Measurements from ENCODE around the gene REG4.

Gene REG4

DNA sequence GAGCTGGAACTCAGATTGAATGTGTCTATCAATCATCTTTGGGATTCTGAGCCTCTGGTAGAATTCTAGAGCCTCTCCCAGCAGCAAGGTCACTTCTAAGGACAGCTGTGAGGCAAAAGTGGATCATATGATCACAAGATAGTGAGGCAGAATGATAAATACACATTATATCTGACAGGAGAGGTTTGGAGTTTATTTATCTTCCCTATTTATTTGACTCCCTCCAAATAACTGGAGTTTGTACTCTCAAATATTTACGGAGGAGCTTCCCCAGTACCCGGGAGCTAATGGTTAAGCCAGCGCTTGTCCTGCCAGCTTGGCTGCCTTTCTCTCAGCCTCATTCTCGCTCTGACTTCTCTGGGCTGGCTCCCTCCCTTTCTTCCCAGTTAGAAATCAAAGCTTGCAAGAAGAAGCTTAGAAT is 44.9 kb downstream of the REG4 start:
- Histone ChIP-seq H3K27me3 (ENCODE audit: insufficient read depth, low read depth) (no peaks in the 10 kb centered on the region), H3K4me1 (ENCODE audit: low read depth, poor library complexity, severe bottlenecking) (no peaks in the 10 kb centered on the region), H2AFZ (ENCODE audit: low read depth) (no peak overlapping the region), H3K9ac (no peak overlapping the region), H3K4me3 (IDR thresholded peaks at IDR 0.05; ENCODE audit: insufficient read depth, low read depth, low read length) (no peak overlapping the region), H3K4me2 (no peak overlapping the region), H3K79me2 (ENCODE audit: insufficient read depth, low read depth) (no peaks in the 10 kb centered on the region), H3K36me3 (ENCODE audit: insufficient read depth) (no peaks in the 10 kb centered on the region), H3K27ac (no peak overlapping the region), H4K20me1 (ENCODE audit: insufficient read depth) (no peaks in the 10 kb centered on the region)
- TF ChIP-seq, protein P1, sequence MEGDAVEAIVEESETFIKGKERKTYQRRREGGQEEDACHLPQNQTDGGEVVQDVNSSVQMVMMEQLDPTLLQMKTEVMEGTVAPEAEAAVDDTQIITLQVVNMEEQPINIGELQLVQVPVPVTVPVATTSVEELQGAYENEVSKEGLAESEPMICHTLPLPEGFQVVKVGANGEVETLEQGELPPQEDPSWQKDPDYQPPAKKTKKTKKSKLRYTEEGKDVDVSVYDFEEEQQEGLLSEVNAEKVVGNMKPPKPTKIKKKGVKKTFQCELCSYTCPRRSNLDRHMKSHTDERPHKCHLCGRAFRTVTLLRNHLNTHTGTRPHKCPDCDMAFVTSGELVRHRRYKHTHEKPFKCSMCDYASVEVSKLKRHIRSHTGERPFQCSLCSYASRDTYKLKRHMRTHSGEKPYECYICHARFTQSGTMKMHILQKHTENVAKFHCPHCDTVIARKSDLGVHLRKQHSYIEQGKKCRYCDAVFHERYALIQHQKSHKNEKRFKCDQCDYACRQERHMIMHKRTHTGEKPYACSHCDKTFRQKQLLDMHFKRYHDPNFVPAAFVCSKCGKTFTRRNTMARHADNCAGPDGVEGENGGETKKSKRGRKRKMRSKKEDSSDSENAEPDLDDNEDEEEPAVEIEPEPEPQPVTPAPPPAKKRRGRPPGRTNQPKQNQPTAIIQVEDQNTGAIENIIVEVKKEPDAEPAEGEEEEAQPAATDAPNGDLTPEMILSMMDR (conservative IDR thresholded peaks at IDR 0.05; ENCODE audit: low read depth, low read length), result no peak

DNA sequence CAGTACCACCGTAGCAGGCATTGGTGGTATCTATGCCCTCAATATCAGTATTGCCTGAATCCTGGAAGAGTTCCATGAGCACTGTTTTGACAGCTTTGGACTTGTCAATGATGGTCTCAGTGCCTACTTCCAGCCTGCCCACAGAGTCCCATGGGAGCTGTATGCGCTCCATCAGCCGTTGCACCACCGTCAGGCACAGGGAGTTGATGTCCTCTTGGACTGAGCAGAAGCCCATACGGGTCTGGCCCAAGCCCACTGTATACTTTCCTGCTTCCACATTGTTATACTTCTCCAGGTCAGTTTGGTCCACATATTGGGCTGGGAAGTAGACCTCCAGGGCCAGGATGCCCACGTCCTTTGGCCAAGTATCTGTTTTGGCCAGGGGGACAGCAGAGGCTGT is 47.0 kb downstream of the REG4 start:
- no peak overlapping the region for H2AFZ ChIP-seq (ENCODE audit: low read depth)
- TF ChIP-seq, protein P1 (conservative IDR thresholded peaks at IDR 0.05; ENCODE audit: low read depth, low read length), result no peak
- no peak overlapping the region for H3K4me2 ChIP-seq
- no peaks in the 10 kb centered on the region for H3K36me3 ChIP-seq (ENCODE audit: insufficient read depth)
- no peak overlapping the region for H3K27ac ChIP-seq
- H3K79me2 ChIP-seq (ENCODE audit: insufficient read depth, low read depth), result no peaks in the 10 kb centered on the region
- no peaks in the 10 kb centered on the region for H3K27me3 ChIP-seq (ENCODE audit: insufficient read depth, low read depth)
- peaks cover 5% of the 10 kb centered on the region for H3K4me1 ChIP-seq (ENCODE audit: low read depth, poor library complexity, severe bottlenecking)
- H3K4me3 ChIP-seq (IDR thresholded peaks at IDR 0.05; ENCODE audit: insufficient read depth, low read depth, low read length), result no peak overlapping the region
- no peaks in the 10 kb centered on the region for H4K20me1 ChIP-seq (ENCODE audit: insufficient read depth)
- no peak overlapping the region for H3K9ac ChIP-seq

DNA sequence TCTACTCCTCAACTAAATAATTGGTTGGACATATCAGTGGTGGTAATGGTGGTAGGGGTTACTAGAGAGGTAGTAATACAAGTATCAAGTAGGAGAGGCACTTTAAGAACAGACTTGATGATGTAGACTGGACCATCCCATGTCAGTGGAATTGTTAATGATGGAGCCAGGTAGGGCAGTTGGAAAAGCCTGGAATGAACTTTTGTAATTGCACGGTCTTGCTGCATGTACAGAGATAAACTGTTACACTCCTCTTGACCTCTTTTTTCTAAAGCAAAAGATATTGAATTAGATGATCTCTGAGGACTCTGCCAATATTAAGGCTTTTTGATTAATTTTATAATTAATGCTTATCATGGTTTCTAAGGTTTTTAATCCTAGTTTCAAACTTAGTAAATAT is 48.3 kb downstream of the REG4 start:
- no peaks in the 10 kb centered on the region for H3K79me2 ChIP-seq (ENCODE audit: insufficient read depth, low read depth)
- H2AFZ ChIP-seq (ENCODE audit: low read depth), result no peak overlapping the region
- no peak overlapping the region for H3K4me2 ChIP-seq
- peaks cover 18% of the 10 kb centered on the region for H3K4me1 ChIP-seq (ENCODE audit: low read depth, poor library complexity, severe bottlenecking)
- no peaks in the 10 kb centered on the region for H3K36me3 ChIP-seq (ENCODE audit: insufficient read depth)
- H4K20me1 ChIP-seq (ENCODE audit: insufficient read depth), result no peaks in the 10 kb centered on the region
- H3K4me3 ChIP-seq (IDR thresholded peaks at IDR 0.05; ENCODE audit: insufficient read depth, low read depth, low read length), result no peak overlapping the region
- H3K27ac ChIP-seq, result no peak overlapping the region
- TF ChIP-seq, protein P1 (conservative IDR thresholded peaks at IDR 0.05; ENCODE audit: low read depth, low read length), result no peak
- H3K9ac ChIP-seq, result no peak overlapping the region
- no peaks in the 10 kb centered on the region for H3K27me3 ChIP-seq (ENCODE audit: insufficient read depth, low read depth)

DNA sequence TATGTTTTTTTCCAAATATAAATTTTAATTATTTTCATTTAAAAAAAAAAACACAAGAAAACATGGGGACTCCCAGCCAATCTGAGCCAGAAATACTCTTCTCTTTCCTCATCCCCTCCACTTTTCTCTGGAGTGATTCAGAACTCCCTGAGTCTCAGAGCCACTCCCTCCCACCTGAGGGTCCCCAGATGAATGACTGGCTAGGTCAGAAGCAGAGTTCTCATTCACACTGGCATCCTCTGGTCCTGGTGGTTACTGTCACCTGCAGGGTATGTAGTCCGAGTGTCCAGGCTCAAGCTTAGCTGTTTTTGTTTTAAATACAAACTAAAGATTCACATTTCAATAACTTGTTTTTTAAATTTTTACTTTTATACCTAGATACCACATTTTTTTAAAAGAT is 48.9 kb downstream of the REG4 start:
- H3K4me3 ChIP-seq (IDR thresholded peaks at IDR 0.05; ENCODE audit: insufficient read depth, low read depth, low read length), result no peak overlapping the region
- H4K20me1 ChIP-seq (ENCODE audit: insufficient read depth), result no peaks in the 10 kb centered on the region
- no peaks in the 10 kb centered on the region for H3K79me2 ChIP-seq (ENCODE audit: insufficient read depth, low read depth)
- peaks cover 22% of the 10 kb centered on the region for H3K4me1 ChIP-seq (ENCODE audit: low read depth, poor library complexity, severe bottlenecking)
- no peak overlapping the region for H3K9ac ChIP-seq
- no peak overlapping the region for H2AFZ ChIP-seq (ENCODE audit: low read depth)
- no peaks in the 10 kb centered on the region for H3K36me3 ChIP-seq (ENCODE audit: insufficient read depth)
- TF ChIP-seq, protein P1 (conservative IDR thresholded peaks at IDR 0.05; ENCODE audit: low read depth, low read length), result no peak
- H3K27me3 ChIP-seq (ENCODE audit: insufficient read depth, low read depth), result no peaks in the 10 kb centered on the region
- H3K4me2 ChIP-seq, result no peak overlapping the region
- H3K27ac ChIP-seq, result no peak overlapping the region

Data from KMS-11 (cell line).